ENCODE results near the gene PROSER3.

GRCh38 chr19:35780717-35781116 is 22.7 kb downstream of the PROSER3 start:
- TF ChIP-seq CTCF (IDR thresholded peaks at IDR 0.05; ENCODE audit: low read depth, low read length, poor library complexity, severe bottlenecking) (no peak), EZH2phosphoT487 (IDR thresholded peaks at IDR 0.05; ENCODE audit: borderline replicate concordance, low read length) (no peak)
